GM10248 (cell line): ENCODE results near the gene NLRP3.

Source experiments
- CTCF ChIA-PET: fragments of 300-600 bp; sonication (Branson Sonifier 250); formaldehyde crosslinking; extraction: SDS; loops from one replicate; lab custom pipeline; 2021; ENCODE audit warnings: antibody characterized with exemption; lab: Yijun Ruan, JAX
- POLR2A ChIA-PET: fragments of 350-650 bp; sonication (Branson Sonifier 250); formaldehyde crosslinking; extraction: SDS; loops from one replicate; lab custom pipeline; 2020; ENCODE audit warnings: antibody characterized with exemption; lab: Yijun Ruan, JAX
- DNase-seq: peaks from one replicate; pipeline ENCODE4 v3.0.0; 2012; ENCODE audit errors: extremely low spot score
- TF ChIP-seq, protein P1 (sequence below): IDR thresholded peaks from 2 replicates; pipeline ENCODE4 v1.5.1; 2012; ENCODE audit warnings: mild to moderate bottlenecking, low read depth; ENCODE audit errors: extremely low read depth, missing control alignments, control extremely low read depth

The NLRP3 gene

GRCh38 chr1:247435759-247436147 lies 19.8 kb downstream of the NLRP3 start:
- CTCF ChIA-PET, result interaction anchor here (0.9 kb wide), 1 partner anchor 12 kb away, joined by 3 read pairs; no protein-coding TSS in a partner anchor
- no peak for DNase-seq
- TF ChIP-seq, protein P1, sequence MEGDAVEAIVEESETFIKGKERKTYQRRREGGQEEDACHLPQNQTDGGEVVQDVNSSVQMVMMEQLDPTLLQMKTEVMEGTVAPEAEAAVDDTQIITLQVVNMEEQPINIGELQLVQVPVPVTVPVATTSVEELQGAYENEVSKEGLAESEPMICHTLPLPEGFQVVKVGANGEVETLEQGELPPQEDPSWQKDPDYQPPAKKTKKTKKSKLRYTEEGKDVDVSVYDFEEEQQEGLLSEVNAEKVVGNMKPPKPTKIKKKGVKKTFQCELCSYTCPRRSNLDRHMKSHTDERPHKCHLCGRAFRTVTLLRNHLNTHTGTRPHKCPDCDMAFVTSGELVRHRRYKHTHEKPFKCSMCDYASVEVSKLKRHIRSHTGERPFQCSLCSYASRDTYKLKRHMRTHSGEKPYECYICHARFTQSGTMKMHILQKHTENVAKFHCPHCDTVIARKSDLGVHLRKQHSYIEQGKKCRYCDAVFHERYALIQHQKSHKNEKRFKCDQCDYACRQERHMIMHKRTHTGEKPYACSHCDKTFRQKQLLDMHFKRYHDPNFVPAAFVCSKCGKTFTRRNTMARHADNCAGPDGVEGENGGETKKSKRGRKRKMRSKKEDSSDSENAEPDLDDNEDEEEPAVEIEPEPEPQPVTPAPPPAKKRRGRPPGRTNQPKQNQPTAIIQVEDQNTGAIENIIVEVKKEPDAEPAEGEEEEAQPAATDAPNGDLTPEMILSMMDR, result no peak
- POLR2A ChIA-PET, result no interaction called here

DNA sequence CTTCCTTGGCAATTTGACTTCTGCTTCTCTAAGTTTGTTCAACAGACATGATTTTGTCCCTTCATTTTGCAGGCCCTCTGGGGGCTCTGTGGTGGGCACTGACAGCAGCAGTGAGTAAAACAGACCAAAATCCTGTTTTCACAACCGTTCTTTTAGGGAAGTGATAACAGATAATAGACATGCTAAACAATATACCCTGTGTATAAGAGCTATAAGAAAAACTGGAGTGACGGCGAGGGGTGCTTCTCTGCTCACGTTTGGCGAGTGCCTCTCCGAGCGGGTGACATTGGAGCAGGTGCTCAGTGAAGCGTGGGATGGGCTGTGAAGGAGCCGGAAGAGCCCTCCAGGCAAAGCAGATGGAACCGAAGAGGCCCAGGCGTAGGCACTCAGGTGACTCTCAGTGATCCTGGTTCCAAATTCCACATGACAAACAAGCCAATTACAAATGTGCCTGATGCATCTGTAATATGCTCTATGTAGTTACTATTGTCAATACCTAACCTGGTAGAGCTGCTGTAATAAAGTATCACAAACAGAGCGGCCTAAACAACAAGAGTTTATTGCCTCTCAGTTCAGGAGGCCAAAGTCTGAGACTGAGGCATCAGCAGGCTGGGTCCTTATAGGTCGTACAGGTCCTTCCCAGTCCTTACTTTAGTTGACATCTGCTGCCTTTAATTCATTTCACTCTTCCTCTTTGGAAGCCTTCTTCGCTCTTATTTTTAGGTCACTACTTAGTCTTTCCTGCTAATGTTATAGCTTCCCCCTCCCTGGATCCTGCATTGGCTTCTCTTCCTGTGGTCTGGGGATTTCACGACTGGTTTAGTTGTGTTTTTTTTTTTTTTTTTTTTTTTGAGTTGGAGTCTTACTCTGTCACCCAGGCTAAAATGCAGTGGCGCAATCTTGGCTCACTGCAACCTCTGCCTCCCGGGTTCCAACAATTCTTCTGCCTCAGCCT lies 21.9 kb downstream of the NLRP3 start:
- no peak for DNase-seq
- TF ChIP-seq, protein P1, result no peak
- POLR2A ChIA-PET, result no interaction called here
- CTCF ChIA-PET, result interaction anchor here (1.4 to 1.5 kb wide), 2 partner anchors 47 to 48 kb away, joined by 3 to 5 read pairs; no protein-coding TSS in a partner anchor

DNA sequence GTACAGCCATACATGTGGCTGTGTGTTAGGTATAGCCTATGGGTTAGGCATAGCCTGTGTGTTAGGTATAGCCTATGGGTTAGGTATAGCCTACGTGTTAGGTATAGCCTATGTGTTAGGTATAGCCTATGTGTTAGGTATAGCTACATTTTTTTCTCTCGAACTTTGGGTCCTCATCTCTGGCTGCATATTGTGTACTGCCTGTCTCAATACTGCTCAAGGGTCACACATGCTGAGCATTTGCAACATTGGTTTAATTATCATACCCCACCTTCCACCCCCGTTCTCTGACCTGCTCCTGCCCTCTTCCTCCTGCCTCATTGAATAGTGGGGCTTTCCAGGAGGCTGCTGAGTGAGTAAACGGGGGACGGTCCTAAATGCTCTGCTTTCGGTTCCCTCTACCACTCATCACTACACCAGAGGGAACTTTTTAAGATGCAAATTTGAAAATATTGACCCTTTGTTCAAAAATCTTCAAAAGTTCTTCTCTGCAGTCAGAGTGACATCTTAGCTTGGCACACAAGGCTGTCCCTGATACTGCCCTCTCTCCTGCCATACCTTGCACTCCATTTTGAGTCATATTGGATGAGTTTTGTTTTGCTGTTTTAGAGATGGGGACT lies 24.1 kb downstream of the NLRP3 start:
- TF ChIP-seq, protein P1, result no peak
- peak; percentile 82 for DNase-seq
- ChIA-PET CTCF (interaction anchor here (1.4 to 1.5 kb wide), 2 partner anchors 45 to 50 kb away, joined by 3 to 5 read pairs; no protein-coding TSS in a partner anchor), POLR2A (no interaction called here)

GRCh38 chr1:247441606-247442005 lies 25.6 kb downstream of the NLRP3 start:
- no peak for DNase-seq
- TF ChIP-seq, protein P1, result no peak
- CTCF ChIA-PET, result interaction anchor here (1.4 to 2.6 kb wide), 3 partner anchors 43 to 69 kb away, joined by 3 to 9 read pairs (median 5); no protein-coding TSS in a partner anchor
- POLR2A ChIA-PET, result no interaction called here

- DNase-seq, result no peak
- CTCF ChIA-PET, result interaction anchor here (1.6 to 2.6 kb wide), 2 partner anchors 52 to 69 kb away, joined by 5 to 9 read pairs; no protein-coding TSS in a partner anchor
- TF ChIP-seq, protein P1, result no peak
- POLR2A ChIA-PET, result no interaction called here
These were observed 26.2 kb downstream of the NLRP3 start for GRCh38 chr1:247442164-247442563.

DNA sequence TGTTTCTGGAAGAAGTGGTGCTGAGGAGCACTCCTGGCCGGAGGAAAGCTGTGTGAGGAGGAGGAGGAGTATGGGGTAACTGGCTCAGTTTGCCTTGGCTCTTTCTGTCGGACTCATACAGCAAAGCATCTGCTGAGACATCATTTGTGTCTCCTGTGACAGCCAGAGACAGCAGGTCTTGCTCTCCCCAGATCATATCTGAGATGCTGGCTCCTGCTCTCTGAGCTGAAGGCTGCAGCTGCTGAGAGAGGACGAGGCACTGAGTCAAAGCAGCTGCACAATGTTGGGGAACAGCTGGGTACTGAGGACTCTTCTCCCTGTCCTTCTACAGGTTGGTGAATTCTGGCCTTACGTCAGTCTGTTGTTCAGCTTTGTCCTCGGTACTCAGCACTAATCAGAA lies 27.7 kb downstream of the NLRP3 start:
- ChIA-PET CTCF (interaction anchor here (2.6 kb wide), 1 partner anchor 54 kb away, joined by 9 read pairs; no protein-coding TSS in a partner anchor), POLR2A (interaction anchor here (0.7 to 1.0 kb wide), 2 partner anchors 51 to 71 kb away, joined by 3 to 4 read pairs; no protein-coding TSS in a partner anchor)
- no peak for DNase-seq
- TF ChIP-seq, protein P1, result no peak
